COLO668 (cell line): ENCODE measurements around the gene IZUMO4.
"Not testable (repeated sequence)": the region's sequence is repeated elsewhere in the genome, so short reads cannot be mapped to it uniquely, and the experiment has no call there.

Source experiments
- DNase-seq: peaks from one replicate; lab custom pipeline; 2025; ENCODE audit not compliant: unreplicated experiment; lab: John Stamatoyannopoulos, UW

Gene IZUMO4

GRCh38 chr19:2080336-2080988, 16.3 kb upstream of the IZUMO4 start:
- no peak for DNase-seq

- no peak for DNase-seq
Observed at GRCh38 chr19:2081873-2082810, 14.6 kb upstream of the IZUMO4 start.

GRCh38 chr19:2083174-2083854, 13.4 kb upstream of the IZUMO4 start:
- DNase-seq: peak; percentile 91

- DNase-seq: no peak
Observed at GRCh38 chr19:2084993-2085720, 11.6 kb upstream of the IZUMO4 start.

- DNase-seq: peak; percentile 31
Observed at GRCh38 chr19:2086695-2087620, 9.8 kb upstream of the IZUMO4 start.

GRCh38 chr19:2087621-2088100, 9.1 kb upstream of the IZUMO4 start:
- DNase-seq: no peak

GRCh38 chr19:2089001-2089711, 7.6 kb upstream of the IZUMO4 start:
- peak; percentile 22 for DNase-seq

GRCh38 chr19:2089727-2090053, 7.0 kb upstream of the IZUMO4 start:
- DNase-seq: no peak

- DNase-seq: not testable (repeated sequence)
Observed at GRCh38 chr19:2091926-2092525, 4.7 kb upstream of the IZUMO4 start.

GRCh38 chr19:2096034-2096479, 658 bp upstream of the IZUMO4 start, which contains the start of gene MOB3A:
Gene MOB3A, minus strand, starts transcription at chr19:2096326. Its CDS starts 17,766 bp downstream, at chr19:2078560.
- peak; percentile 95 for DNase-seq

GRCh38 chr19:2097203-2097885, 629 bp downstream of the IZUMO4 start:
- DNase-seq: peak; percentile 78

- peak; percentile 57 for DNase-seq
Observed at GRCh38 chr19:2097886-2098327, 1.2 kb downstream of the IZUMO4 start.

GRCh38 chr19:2099054-2099501, 2.4 kb downstream of the IZUMO4 start:
- DNase-seq: no peak

GRCh38 chr19:2099937-2100718, 3.4 kb downstream of the IZUMO4 start:
- DNase-seq: no peak

GRCh38 chr19:2100719-2101061, 4.0 kb downstream of the IZUMO4 start:
- no peak for DNase-seq

GRCh38 chr19:2101417-2102335, 5.0 kb downstream of the IZUMO4 start:
- no peak for DNase-seq
